Spleen (tissue), 11 donors: ENCODE measurements around the gene ATP6V1E1. TPM values are rescaled to one million over a fixed set of nuclear protein-coding genes. Genes with fewer than 3 reads are reported as not detected.
A peak's percentile ranks its signal among the peaks of the same experiment; 100 is the strongest.

Experiments used
- DNase-seq: peaks from one replicate; pipeline ENCODE4 v3.0.0-alpha.2; 2020
- H3K27ac ChIP-seq, 8 donors: fragments of 200-600 bp; sonication (generic) in 7 of 8; 1 replicate in 4 of 8; 2 replicates in 4 of 8; pipeline versions ENCODE4 v1.5.0 to v1.8.0; 2016 to 2021; ENCODE audit warnings: inconsistent platforms in 4 of 8, mild to moderate bottlenecking in 4 of 8, moderate library complexity in 1 of 8
- H3K27me3 ChIP-seq, 7 donors: fragments of 200-600 bp; sonication (generic) in 6 of 7; replicated peaks in 1 of 7; 1 replicate in 4 of 7; 2 replicates in 3 of 7; pipeline versions ENCODE4 v1.5.0 to v1.8.0; 2016 to 2021; ENCODE audit warnings: inconsistent platforms in 3 of 7, mild to moderate bottlenecking in 1 of 7
- H3K36me3 ChIP-seq, 6 donors: fragments of 200-600 bp; sonication (generic) in 5 of 6; 1 replicate in 4 of 6; 2 replicates in 2 of 6; pipeline versions ENCODE4 v1.5.0 to v1.8.0; 2016 to 2021; ENCODE audit warnings: inconsistent platforms in 2 of 6
- H3K4me1 ChIP-seq, 6 donors: fragments of 200-600 bp; sonication (generic) in 5 of 6; 1 replicate in 3 of 6; 2 replicates in 3 of 6; pipeline versions ENCODE4 v1.5.0 to v1.8.0; 2016 to 2021; ENCODE audit warnings: inconsistent platforms in 3 of 6
- H3K4me3 ChIP-seq, 8 donors: fragments of 200-600 bp; sonication (generic) in 7 of 8; 1 replicate in 4 of 8; 2 replicates in 4 of 8; pipeline versions ENCODE4 v1.5.0 to v1.8.0; 2016 to 2021; ENCODE audit warnings: inconsistent platforms in 4 of 8, mild to moderate bottlenecking in 4 of 8, moderate library complexity in 2 of 8
- H3K9me3 ChIP-seq, 8 donors: fragments of 200-600 bp; sonication (generic) in 7 of 8; 1 replicate in 4 of 8; 2 replicates in 4 of 8; pipeline versions ENCODE4 v1.5.0 to v1.8.0; 2016 to 2021; ENCODE audit warnings: inconsistent platforms in 4 of 8
- POLR2A ChIP-seq, 3 donors: fragments of 450-650 bp; IDR thresholded peaks; one replicate each; pipeline ENCODE4 v1.5.1; 2017; ENCODE audit warnings: antibody characterized with exemption in 3 of 3, mild to moderate bottlenecking in 1 of 3
- POLR2AphosphoS5 ChIP-seq, 3 donors: sonication (generic); formaldehyde crosslinking; IDR thresholded peaks; one replicate each; pipeline ENCODE4 v1.5.1; 2017; ENCODE audit warnings: antibody characterized with exemption in 3 of 3
- WGBS, 5 donors: extraction: QIAGEN DNeasy Blood & Tissue Kit in 3 of 5; methylation state at CpG; one replicate each; pipeline versions ENCODE4 v1.1.5 to v1.1.7; 2013 to 2018; 5-methylcytosine and 5-hydroxymethylcytosine counted together
- intact Hi-C: fragments of 100-400 bp; cut with DNase I; formaldehyde crosslinking; loops from one replicate; pipeline ENCODE4 v1.15.0; 2023; ENCODE audit warnings: low total_unique reads
- polyA plus RNA-seq, 3 donors: library from polyadenylated mRNA; stranded (reverse); fragments of 200-250 nt; gene quantifications; one replicate each; pipeline ENCODE4 v1.2.1, GENCODE V29; 2013
- total RNA-seq, 7 donors: library from RNA; depleted of rRNA in 3 of 7; stranded (reverse); fragments of >200 nt in 3 of 7; fragmentation: NEBNext Ultra II Directional in 4 of 7; extraction: Animal tissue kit (Norgen Biotek cat#: 25700) in 4 of 7; gene quantifications; one replicate each; pipeline versions ENCODE4 v1.1.0 to v1.2.1, GENCODE V29; 2016 to 2021
- TF ChIP-seq, protein P1 (sequence below), 11 experiments: fragments of 200-600 bp in 7 of 11; fragments of 450-650 bp in 4 of 11; sonication (generic) in 4 of 11; IDR thresholded peaks in 8 of 11; conservative IDR thresholded peaks in 3 of 11; 1 replicate in 7 of 11; 2 replicates in 4 of 11; pipeline versions ENCODE4 v1.4.0 to v1.8.0; 2016 to 2021; ENCODE audit warnings: antibody characterized with exemption in 11 of 11, inconsistent platforms in 4 of 11, mild to moderate bottlenecking in 1 of 11
- donor health status: healthy with polysubstance abuse.
- donor health status: DM: no; HTN: no; CAD: no; lungs with moderate emphysema.
- donor health status: DM: no; HTN: no; CAD: no.
- donor health status: Bipolar disorder and iron deficiency.
- donor health status: healthy.
- donor health status: DM: no; HTN: no; CAD: no.
- donor health status: DM: yes; HTN: yes; CAD: no.

The ATP6V1E1 gene
- total and polyA plus RNA-seq, 10 donors: 66.1 to 127 (median 111) TPM

GRCh38 chr22:17579535-17579981 is 49.0 kb downstream of the ATP6V1E1 start:
- intact Hi-C loops: no loop called here
- no peaks in the 10 kb centered on the region for H3K9me3 ChIP-seq
- WGBS, 5 donors: 88 to 93% (median 90%) methylated on average over 11 to 14 of the region's 14 CpGs
- peaks cover 0 to 9% (median 0%) of the 10 kb centered on the region in 6 donors for H3K36me3 ChIP-seq
- no peak overlapping the region for H3K4me3 ChIP-seq
- no peak for TF ChIP-seq POLR2A (IDR thresholded peaks at IDR 0.05)
- TF ChIP-seq, protein P1, sequence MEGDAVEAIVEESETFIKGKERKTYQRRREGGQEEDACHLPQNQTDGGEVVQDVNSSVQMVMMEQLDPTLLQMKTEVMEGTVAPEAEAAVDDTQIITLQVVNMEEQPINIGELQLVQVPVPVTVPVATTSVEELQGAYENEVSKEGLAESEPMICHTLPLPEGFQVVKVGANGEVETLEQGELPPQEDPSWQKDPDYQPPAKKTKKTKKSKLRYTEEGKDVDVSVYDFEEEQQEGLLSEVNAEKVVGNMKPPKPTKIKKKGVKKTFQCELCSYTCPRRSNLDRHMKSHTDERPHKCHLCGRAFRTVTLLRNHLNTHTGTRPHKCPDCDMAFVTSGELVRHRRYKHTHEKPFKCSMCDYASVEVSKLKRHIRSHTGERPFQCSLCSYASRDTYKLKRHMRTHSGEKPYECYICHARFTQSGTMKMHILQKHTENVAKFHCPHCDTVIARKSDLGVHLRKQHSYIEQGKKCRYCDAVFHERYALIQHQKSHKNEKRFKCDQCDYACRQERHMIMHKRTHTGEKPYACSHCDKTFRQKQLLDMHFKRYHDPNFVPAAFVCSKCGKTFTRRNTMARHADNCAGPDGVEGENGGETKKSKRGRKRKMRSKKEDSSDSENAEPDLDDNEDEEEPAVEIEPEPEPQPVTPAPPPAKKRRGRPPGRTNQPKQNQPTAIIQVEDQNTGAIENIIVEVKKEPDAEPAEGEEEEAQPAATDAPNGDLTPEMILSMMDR (IDR thresholded peaks at IDR 0.05 in 8 of 11, conservative IDR thresholded peaks at IDR 0.05 in 3 of 11): no peak
- no peak for TF ChIP-seq POLR2AphosphoS5 (IDR thresholded peaks at IDR 0.05)
- peak overlapping the region in 1 of 8 donors; percentile 64 for H3K27ac ChIP-seq
- no peak for DNase-seq
- peaks cover 0 to 10% (median 0%) of the 10 kb centered on the region in 7 donors for H3K27me3 ChIP-seq
- H3K4me1 ChIP-seq: no peaks in the 10 kb centered on the region

GRCh38 chr22:17578136-17578754 is 50.3 kb downstream of the ATP6V1E1 start:
- Histone ChIP-seq H3K36me3 (peaks cover 0 to 9% (median 0%) of the 10 kb centered on the region in 6 donors), H3K27ac (peak overlapping the region in 6 of 8 donors; percentile 40 to 69 (median 64)), H3K4me1 (no peaks in the 10 kb centered on the region), H3K9me3 (no peaks in the 10 kb centered on the region), H3K4me3 (no peak overlapping the region), H3K27me3 (peaks cover 0 to 18% (median 0%) of the 10 kb centered on the region in 7 donors)
- 63 to 79% (median 75%) methylated on average over 11 of the region's 11 CpGs for WGBS, 5 donors
- DNase-seq: no peak
- peak in 1 of 3 donors; percentile 46 for TF ChIP-seq POLR2AphosphoS5 (IDR thresholded peaks at IDR 0.05)
- no peak for TF ChIP-seq POLR2A (IDR thresholded peaks at IDR 0.05)
- intact Hi-C loops: no loop called here

DNA sequence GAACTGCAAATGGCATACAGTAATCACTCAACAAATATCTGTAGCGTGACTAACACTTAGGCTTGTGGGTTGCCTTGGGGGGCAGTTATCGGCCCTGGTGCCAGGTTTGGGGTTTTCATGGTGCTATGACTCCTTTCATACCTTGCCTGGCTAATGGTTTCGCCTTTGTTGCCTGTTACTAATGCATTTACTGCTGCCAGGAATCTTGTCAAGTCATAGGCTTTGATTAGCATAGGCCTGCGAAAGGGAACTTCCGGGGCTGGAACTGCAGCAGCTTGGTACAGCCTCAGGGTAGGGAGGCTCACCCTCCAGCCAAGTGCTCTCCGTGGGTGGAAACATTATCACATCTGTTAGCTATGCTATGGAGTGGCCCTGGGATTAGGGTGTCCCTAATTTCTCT is 52.1 kb downstream of the ATP6V1E1 start:
- intact Hi-C loops: no loop called here
- H3K4me3 ChIP-seq: no peak overlapping the region
- peaks cover 0 to 6% (median 0%) of the 10 kb centered on the region in 6 donors for H3K36me3 ChIP-seq
- no peaks in the 10 kb centered on the region for H3K9me3 ChIP-seq
- H3K27me3 ChIP-seq: peaks cover 0 to 23% (median 0%) of the 10 kb centered on the region in 7 donors
- H3K27ac ChIP-seq: peak overlapping the region in 5 of 8 donors; percentile 54 to 69 (median 64)
- H3K4me1 ChIP-seq: no peaks in the 10 kb centered on the region
- TF ChIP-seq, protein P1 (IDR thresholded peaks at IDR 0.05 in 8 of 11, conservative IDR thresholded peaks at IDR 0.05 in 3 of 11): no peak
- peak in 1 of 3 donors; percentile 11 for TF ChIP-seq POLR2AphosphoS5 (IDR thresholded peaks at IDR 0.05)
- TF ChIP-seq POLR2A (IDR thresholded peaks at IDR 0.05): no peak
- 75 to 79% (median 78%) methylated on average over 6 of the region's 6 CpGs for WGBS, 5 donors
- no peak for DNase-seq

- Histone ChIP-seq H3K9me3 (no peaks in the 10 kb centered on the region), H3K36me3 (no peaks in the 10 kb centered on the region), H3K4me3 (no peak overlapping the region), H3K27me3 (peaks cover 0 to 20% (median 0%) of the 10 kb centered on the region in 7 donors), H3K27ac (peak overlapping the region in 5 of 8 donors; percentile 42 to 69 (median 64)), H3K4me1 (no peaks in the 10 kb centered on the region)
- WGBS, 5 donors: 81 to 91% (median 88%) methylated on average over 4 of the region's 4 CpGs
- no peak for TF ChIP-seq POLR2AphosphoS5 (IDR thresholded peaks at IDR 0.05)
- TF ChIP-seq POLR2A (IDR thresholded peaks at IDR 0.05): no peak
- TF ChIP-seq, protein P1 (IDR thresholded peaks at IDR 0.05 in 8 of 11, conservative IDR thresholded peaks at IDR 0.05 in 3 of 11): no peak
- intact Hi-C loops: no loop called here
- DNase-seq: no peak
Observed at GRCh38 chr22:17575681-17576080, 52.9 kb downstream of the ATP6V1E1 start.
